Fibroblast of lung (primary cell): ENCODE measurements around the gene PIP4K2A. TPM values are rescaled to one million over a fixed set of nuclear protein-coding genes. Genes with fewer than 3 reads are reported as not detected.

Experiments used
- DNase-seq, 2 donors: peaks; one replicate each; pipeline versions ENCODE4 v3.0.0 to v3.0.0-alpha.2; 2010; ENCODE audit warnings: low read depth in 2 of 2
- H2AFZ ChIP-seq: 2 replicates; pipeline ENCODE4 v1.5.1; 2012; ENCODE audit warnings: low read length, control low read depth, inconsistent platforms
- H3K27ac ChIP-seq: 2 replicates; pipeline ENCODE4 v1.5.1; 2011; ENCODE audit warnings: low read length, control low read depth; ENCODE audit not compliant: insufficient read depth
- H3K27me3 ChIP-seq: 2 replicates; pipeline ENCODE4 v1.5.1; 2011; ENCODE audit warnings: mild to moderate bottlenecking, low read length; ENCODE audit not compliant: control insufficient read depth, insufficient read depth
- H3K36me3 ChIP-seq: 2 replicates; pipeline ENCODE4 v1.5.1; 2011; ENCODE audit warnings: low read length; ENCODE audit not compliant: control insufficient read depth, insufficient read depth
- H3K4me1 ChIP-seq: 2 replicates; pipeline ENCODE4 v1.5.1; 2011; ENCODE audit warnings: low read length; ENCODE audit not compliant: control insufficient read depth, insufficient read depth; ENCODE audit errors: extremely low read depth
- H3K4me2 ChIP-seq: 2 replicates; pipeline ENCODE4 v1.5.1; 2011; ENCODE audit warnings: low read length, control low read depth; ENCODE audit not compliant: insufficient read depth; ENCODE audit errors: extremely low read depth
- H3K4me3 ChIP-seq, 4 experiments: fragments of 200-600 bp in 1 of 4; sonication (generic) in 1 of 4; replicated peaks in 1 of 4; 2 replicates each; pipeline ENCODE4 v1.5.1; 2011 to 2016; ENCODE audit warnings: low read length in 4 of 4, low read depth in 3 of 4, mild to moderate bottlenecking in 3 of 4, control low read depth in 2 of 4, inconsistent platforms in 1 of 4, mixed read lengths in 1 of 4; ENCODE audit not compliant: insufficient read depth in 1 of 4; ENCODE audit errors: control extremely low read depth in 1 of 4
- H3K79me2 ChIP-seq: 2 replicates; pipeline ENCODE4 v1.5.1; 2012; ENCODE audit warnings: mild to moderate bottlenecking, low read length, inconsistent platforms; ENCODE audit not compliant: control insufficient read depth, insufficient read depth
- H3K9ac ChIP-seq: 2 replicates; pipeline ENCODE4 v1.5.1; 2011; ENCODE audit warnings: mild to moderate bottlenecking, low read length, control low read depth; ENCODE audit not compliant: insufficient read depth
- H3K9me3 ChIP-seq: 2 replicates; pipeline ENCODE4 v1.5.1; 2012; ENCODE audit warnings: low read depth, low read length; ENCODE audit not compliant: control insufficient read depth, insufficient read depth
- H4K20me1 ChIP-seq: 2 replicates; pipeline ENCODE4 v1.5.1; 2011; ENCODE audit warnings: low read length; ENCODE audit not compliant: control insufficient read depth, insufficient read depth; ENCODE audit errors: extremely low read depth
- EZH2 ChIP-seq: IDR thresholded peaks from 2 replicates; pipeline ENCODE4 v1.5.1; 2012; ENCODE audit warnings: low read length, control low read depth, mild to moderate bottlenecking; ENCODE audit errors: missing control alignments
- polyA plus RNA-seq, 2 donors: library from polyadenylated mRNA; depleted of rRNA in 1 of 2; stranded (reverse) in 1 of 2; unstranded in 1 of 2; fragments of >200 nt; gene quantifications; 2 replicates each; pipeline ENCODE4 v1.2.1, GENCODE V29; 2011 to 2012; ENCODE audit warnings: missing spikeins in 1 of 2
- total RNA-seq: library from RNA; depleted of rRNA; stranded (reverse); fragments of >200 nt; gene quantifications from 2 replicates; pipeline ENCODE4 v1.2.1, GENCODE V29; 2014
- TF ChIP-seq, protein P1 (sequence below), 2 donors: IDR thresholded peaks in 1 of 2; conservative IDR thresholded peaks in 1 of 2; 1 replicate in 1 of 2; 2 replicates in 1 of 2; pipeline ENCODE4 v1.5.1; 2011 to 2012; ENCODE audit warnings: low read length in 2 of 2, control low read depth in 1 of 2, inconsistent platforms in 1 of 2, low read depth in 1 of 2, mild to moderate bottlenecking in 1 of 2

Gene PIP4K2A
- total and polyA plus RNA-seq, 2 donors (not counting 1 experiment from before 2014, with no cell fraction given), result 28.5 to 40.0 TPM

DNA sequence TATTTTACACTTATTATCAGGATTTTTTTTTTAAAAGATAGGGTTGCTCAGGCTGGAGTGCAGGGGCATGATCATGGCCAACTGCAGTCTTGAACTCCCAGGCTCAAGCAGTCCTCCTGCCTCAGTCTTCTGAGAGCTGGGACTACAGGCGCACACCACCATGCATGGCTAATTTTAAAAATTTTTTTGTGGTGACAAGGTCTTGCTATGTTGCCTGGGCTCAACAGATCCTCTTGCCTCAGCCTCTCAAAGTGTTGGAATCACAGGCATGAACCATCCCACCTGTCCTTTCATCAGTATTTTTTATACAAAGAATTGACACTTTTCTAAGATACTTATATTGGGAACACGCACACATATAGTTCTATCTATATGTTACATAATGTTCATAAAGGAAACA, 99.3 kb downstream of the PIP4K2A start:
- H3K4me2 ChIP-seq, result no peak overlapping the region
- no peak for DNase-seq
- H2AFZ ChIP-seq, result no peak overlapping the region
- H3K4me3 ChIP-seq, result no peak overlapping the region
- H3K4me1 ChIP-seq, result peaks cover 11% of the 10 kb centered on the region
- H3K27ac ChIP-seq, result no peak overlapping the region
- H4K20me1 ChIP-seq, result no peaks in the 10 kb centered on the region
- no peaks in the 10 kb centered on the region for H3K36me3 ChIP-seq
- H3K9ac ChIP-seq, result no peak overlapping the region
- H3K27me3 ChIP-seq, result no peaks in the 10 kb centered on the region
- TF ChIP-seq, protein P1, sequence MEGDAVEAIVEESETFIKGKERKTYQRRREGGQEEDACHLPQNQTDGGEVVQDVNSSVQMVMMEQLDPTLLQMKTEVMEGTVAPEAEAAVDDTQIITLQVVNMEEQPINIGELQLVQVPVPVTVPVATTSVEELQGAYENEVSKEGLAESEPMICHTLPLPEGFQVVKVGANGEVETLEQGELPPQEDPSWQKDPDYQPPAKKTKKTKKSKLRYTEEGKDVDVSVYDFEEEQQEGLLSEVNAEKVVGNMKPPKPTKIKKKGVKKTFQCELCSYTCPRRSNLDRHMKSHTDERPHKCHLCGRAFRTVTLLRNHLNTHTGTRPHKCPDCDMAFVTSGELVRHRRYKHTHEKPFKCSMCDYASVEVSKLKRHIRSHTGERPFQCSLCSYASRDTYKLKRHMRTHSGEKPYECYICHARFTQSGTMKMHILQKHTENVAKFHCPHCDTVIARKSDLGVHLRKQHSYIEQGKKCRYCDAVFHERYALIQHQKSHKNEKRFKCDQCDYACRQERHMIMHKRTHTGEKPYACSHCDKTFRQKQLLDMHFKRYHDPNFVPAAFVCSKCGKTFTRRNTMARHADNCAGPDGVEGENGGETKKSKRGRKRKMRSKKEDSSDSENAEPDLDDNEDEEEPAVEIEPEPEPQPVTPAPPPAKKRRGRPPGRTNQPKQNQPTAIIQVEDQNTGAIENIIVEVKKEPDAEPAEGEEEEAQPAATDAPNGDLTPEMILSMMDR (conservative IDR thresholded peaks at IDR 0.05 in 1 of 2, IDR thresholded peaks at IDR 0.05 in 1 of 2; ENCODE audit: low read depth in 1 of 2, low read length in 2 of 2), result no peak
- no peak for TF ChIP-seq EZH2
- no peaks in the 10 kb centered on the region for H3K9me3 ChIP-seq
- peaks cover 14% of the 10 kb centered on the region for H3K79me2 ChIP-seq

DNA sequence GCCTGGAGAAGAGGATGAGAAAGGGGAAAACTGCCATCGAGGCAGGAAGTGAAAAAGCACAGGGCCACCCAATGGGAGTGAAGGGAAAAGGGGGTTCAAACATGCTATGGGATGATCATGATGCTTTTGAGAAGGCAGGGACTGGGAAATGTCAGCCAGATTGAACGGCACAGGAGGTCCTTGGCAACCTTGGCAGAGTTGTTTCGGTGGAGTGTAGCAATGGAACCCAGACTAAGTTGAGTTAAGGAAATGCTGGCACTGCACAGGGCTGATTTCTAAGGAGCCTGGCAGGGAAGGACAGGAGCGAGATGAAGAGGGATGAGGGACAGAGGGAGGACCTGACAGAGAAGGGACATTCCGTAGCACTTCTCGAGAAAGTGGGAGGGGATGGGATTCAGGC, 101.4 kb downstream of the PIP4K2A start:
- no peak for DNase-seq
- Histone ChIP-seq H3K9me3 (no peaks in the 10 kb centered on the region), H3K79me2 (peaks cover 12% of the 10 kb centered on the region), H3K4me1 (peaks cover 3% of the 10 kb centered on the region), H2AFZ (no peak overlapping the region), H3K27ac (no peak overlapping the region), H4K20me1 (no peaks in the 10 kb centered on the region), H3K36me3 (no peaks in the 10 kb centered on the region), H3K27me3 (no peaks in the 10 kb centered on the region), H3K4me2 (no peak overlapping the region), H3K4me3 (no peak overlapping the region), H3K9ac (no peak overlapping the region)
- no peak for TF ChIP-seq EZH2
- TF ChIP-seq, protein P1 (conservative IDR thresholded peaks at IDR 0.05 in 1 of 2, IDR thresholded peaks at IDR 0.05 in 1 of 2; ENCODE audit: low read depth in 1 of 2, low read length in 2 of 2), result no peak

DNA sequence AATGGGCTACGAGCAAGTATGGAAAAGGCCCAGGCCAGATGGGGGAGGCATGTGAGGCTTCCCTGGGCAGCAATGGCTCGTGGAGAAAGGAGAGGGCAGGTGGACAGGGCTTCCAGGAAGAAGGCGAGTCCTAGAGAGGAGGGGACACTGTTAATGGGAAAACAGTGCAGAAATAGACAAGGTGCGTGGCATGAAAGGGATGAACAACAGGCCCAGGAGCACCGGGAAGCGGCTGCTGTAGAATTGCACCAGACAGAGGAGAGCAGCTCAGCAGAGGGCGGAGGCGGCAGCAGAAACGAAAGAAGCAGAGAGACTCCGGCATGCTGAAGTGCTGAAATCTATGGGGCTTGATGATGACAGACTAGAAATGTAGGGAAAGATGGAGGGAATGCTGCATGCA, 102.1 kb downstream of the PIP4K2A start:
- Histone ChIP-seq H3K4me2 (no peak overlapping the region), H3K27me3 (no peaks in the 10 kb centered on the region), H3K79me2 (peaks cover 12% of the 10 kb centered on the region), H3K36me3 (no peaks in the 10 kb centered on the region), H4K20me1 (no peaks in the 10 kb centered on the region), H3K9me3 (no peaks in the 10 kb centered on the region), H3K27ac (no peak overlapping the region), H3K4me1 (no peaks in the 10 kb centered on the region), H3K9ac (no peak overlapping the region), H2AFZ (no peak overlapping the region), H3K4me3 (no peak overlapping the region)
- DNase-seq, result no peak
- TF ChIP-seq, protein P1 (conservative IDR thresholded peaks at IDR 0.05 in 1 of 2, IDR thresholded peaks at IDR 0.05 in 1 of 2; ENCODE audit: low read depth in 1 of 2, low read length in 2 of 2), result no peak
- no peak for TF ChIP-seq EZH2
